Stimulated activated CD8-positive, alpha-beta memory T cell treated with anti-CD3 and anti-CD28 coated beads, Interleukin-4, amount 100 ng/mL, for 48 hours (primary cell): ENCODE data around the gene HRH3.
A peak's percentile ranks its signal among the peaks of the same experiment; 100 is the strongest.

ENCODE experiments used
- DNase-seq: peaks from one replicate; pipeline ENCODE4 v3.0.0-alpha.2; 2020

HRH3 gene

DNA sequence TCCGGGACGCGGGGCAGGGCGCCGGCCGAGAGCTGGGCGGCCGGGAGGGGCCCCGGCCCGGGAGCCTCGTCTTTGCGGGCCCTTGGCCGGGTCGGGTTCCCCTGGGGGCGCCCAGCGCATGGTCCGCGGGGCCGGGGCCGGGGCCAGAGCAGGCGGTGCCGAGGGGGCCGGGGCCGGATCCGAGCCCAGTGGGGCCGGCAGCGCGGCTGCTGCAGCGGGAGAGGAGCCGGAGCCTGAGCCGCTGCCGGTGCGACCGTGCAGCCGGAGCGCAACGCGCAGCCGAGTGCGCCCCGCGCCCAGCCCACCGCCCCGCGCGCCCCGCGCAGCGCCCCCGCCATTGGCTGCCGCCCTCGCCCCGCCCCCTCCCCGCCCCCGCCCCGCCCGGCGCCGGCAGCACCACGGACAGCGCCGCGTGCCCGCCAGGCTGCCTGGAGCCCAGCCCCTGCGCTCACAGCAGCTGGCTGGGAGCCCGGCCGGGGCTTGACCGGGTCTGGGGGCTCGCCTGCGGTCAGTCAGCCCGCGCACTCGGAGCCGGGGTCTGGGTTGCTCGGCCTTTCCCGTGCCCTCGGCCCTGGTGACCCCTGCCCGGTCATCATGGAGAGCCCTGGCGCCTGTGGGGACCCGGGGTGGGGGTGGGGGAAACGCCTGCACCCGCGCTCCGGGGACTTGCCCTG lies at the start of gene HRH3:
TSS of gene HRH3 (minus strand) at position 287 of the 674 bp plus-strand sequence. CDS start 308 bp downstream, outside the sequence.
- DNase-seq: peak; percentile 50

DNA sequence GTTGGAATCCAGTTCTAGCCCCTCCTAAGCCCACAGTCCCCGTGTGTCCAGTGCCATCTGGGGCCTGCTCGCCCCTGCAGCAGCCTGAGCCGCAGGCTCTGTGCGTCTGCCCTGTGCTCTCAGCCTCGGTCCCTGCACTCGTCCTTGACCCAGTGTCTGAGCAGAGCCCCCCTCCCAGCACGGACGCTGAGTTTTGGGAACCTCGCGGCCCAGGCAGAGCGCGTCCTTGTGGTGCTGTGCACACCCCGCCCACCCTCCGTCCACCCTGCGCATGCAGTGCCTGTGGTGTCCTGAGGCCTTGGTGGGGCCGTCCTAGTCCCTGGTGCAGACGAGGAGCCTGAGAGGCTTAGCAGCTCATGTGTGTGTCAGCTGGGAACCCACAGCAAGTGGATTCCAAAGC lies 49.8 kb upstream of the HRH3 start:
- DNase-seq: no peak

DNA sequence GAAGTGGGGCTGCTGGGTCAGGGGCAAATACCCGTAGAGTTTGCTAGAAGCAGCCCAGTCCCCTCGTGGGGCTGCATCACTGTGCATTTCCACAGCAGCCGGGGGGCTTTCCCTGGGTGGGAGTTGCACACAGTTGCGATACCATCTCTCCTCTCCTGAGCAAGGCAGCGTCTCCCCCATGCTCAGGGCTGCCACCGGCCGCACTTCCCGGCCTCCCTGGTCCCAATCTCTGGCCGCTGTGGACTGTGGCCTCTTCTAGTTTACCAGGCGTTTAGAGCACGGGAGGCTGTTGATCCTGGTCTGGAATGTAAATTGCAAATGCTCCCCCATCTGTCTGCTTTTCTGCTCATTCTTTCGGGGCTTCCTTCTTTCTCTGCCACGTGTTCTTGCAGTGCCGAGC lies 49.3 kb upstream of the HRH3 start:
- no peak for DNase-seq

DNA sequence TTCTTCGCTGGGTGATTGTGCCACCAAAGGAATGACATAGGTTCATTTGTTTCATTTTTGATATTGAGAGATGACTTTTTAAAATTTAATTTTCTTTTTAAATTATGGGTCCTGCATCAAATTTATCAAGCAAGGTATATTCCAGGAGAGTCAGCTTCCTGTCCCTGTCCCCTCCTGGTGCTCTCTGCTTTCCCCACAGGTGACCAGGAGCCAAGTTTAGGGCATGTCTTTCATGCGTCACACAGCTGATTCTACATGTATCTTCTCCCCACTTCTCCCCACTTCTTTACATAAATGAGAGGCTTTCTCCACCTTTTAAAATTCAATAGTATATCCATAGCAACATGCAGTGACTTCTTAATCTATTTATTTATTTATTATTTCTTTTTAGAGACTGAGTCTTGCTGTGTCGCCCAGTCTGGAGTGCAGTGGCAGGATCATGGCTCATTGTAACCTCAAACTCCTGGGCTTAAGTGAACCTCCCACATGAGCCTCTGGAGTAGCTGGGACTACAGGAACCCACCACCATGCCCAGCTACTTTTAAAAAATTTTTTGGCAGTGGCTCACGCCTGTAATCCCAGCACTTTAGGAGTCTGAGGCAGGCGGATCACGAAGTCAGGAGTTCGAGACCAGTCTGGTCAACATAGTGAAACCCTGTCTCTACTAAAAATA lies 48.3 kb upstream of the HRH3 start:
- no peak for DNase-seq

DNA sequence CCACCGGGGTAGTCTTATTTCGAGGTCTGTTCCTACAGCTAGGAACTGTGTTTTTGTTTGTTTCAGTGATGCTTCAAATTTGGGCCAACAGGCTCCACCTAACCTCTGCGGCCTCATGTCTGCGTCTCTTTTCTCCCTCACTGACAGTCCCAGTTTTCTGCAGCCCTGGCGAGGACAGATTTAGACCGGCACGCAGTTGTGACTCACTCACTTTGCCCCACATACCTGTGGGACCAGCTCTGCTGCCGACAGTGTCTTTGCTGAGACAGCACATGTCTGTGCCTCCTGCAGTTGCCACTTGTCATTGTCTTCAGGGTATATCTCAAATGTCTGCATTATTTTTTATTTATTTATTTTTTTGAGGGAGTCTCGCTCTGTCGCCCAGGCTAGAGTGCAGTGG lies 47.5 kb upstream of the HRH3 start:
- no peak for DNase-seq

DNA sequence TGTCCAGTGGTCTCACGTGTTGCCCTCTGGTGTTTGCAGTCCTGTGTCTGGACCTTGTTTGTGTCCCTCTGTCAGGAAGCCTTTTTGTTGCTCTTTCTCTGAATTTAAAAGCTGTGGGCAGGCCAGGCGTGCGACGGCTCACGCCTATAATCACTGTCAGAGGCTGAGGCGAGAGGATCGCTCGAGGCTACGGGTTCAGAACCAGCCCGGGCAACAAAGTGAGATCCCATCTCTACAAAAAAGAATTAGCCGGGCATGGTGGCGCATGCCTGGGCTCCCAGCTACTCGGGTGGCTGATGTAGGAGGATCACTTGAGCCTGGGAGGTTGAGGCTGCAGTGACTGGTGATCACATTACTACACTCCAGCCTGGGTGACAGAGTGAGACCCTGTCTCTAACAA lies 46.8 kb upstream of the HRH3 start:
- no peak for DNase-seq

DNA sequence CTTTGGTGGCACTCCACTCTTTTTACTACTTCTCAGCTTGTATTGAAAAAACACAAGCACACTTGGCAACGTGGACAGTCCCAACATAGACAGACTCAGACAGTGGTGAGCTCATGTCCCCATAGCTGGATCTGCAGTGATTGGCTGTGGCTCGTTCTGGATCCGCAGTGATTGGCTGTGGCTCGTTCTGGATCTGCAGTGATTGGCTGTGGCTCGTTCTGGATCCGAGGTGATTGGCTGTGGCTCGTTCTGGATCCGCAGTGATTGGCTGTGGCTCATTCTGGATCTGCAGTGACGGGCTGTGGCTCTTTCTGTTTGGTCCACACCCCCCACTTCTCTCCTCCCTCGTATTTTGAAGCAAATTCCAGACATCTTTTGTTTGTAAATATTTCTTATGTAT lies 46.3 kb upstream of the HRH3 start:
- no peak for DNase-seq

DNA sequence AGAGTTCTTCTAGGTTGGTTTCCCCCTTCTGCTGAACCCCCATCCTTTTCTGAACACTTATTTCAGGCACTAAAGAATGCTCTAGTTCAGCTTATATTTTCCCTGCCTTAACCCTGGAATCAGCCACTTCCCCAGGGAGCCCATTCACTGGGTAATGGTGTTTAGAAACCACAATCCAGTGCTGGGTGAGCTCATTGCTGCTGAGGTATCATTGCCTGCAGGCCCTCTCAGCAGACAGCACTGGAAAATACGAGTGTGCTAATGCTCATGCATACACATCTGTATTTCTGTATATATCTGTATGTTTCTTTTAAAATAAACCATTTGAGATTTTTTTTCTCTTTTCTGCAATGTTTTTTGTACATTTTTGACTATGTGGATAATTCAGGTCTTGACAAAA lies 45.3 kb upstream of the HRH3 start:
- DNase-seq: no peak

DNA sequence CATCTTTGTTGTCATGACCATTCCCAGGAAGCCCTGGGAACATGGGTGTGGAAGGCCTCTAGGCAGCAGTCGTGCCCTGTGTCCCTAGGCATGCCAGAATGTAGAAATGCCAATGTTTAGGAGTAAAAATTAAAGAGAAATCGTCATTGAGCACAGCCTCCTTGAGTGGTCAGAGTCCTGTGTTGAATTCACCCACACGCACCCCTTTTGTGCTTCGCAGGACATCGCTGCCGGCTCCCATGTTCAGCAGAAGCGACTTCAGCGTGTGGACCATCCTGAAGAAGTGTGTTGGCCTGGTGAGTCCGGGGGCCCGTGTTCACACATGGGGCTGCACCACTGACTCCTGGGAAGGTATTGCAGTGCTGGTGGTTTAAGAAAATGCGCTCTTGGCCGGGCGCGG lies 43.3 kb upstream of the HRH3 start:
- no peak for DNase-seq

DNA sequence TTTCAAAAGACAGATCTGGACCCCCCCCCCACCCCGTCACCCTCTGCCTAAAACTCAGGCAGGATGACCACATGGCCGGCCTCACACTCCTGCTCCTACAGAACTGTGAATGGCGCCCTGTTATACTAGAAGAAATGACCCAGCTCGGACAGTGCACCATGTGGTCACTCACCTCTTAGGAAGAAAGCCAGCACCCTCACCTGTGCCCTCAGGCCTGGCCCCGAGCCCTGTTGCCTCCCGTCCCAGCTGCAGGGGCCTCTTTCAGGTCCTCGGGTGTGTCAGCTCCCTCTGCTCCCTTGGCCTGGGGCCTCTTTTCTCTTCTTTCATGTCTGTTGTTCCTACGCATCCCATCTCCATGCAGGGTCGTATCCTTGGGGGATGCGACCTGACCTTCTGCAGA lies 42.0 kb upstream of the HRH3 start:
- no peak for DNase-seq

DNA sequence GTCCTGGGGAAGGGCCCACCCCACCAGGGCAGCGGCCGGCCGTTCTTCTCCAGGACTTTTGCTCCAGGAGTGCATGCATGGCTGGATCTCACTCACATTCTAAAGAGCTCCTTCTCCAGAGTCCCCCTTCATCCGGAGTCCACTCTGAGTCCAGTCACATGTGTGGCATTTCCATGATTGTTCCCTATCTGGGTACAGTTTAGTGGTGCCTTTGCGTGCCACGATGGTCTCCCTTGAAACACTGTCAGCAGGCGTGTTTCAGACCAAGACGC lies 39.2 kb upstream of the HRH3 start:
- DNase-seq: no peak

DNA sequence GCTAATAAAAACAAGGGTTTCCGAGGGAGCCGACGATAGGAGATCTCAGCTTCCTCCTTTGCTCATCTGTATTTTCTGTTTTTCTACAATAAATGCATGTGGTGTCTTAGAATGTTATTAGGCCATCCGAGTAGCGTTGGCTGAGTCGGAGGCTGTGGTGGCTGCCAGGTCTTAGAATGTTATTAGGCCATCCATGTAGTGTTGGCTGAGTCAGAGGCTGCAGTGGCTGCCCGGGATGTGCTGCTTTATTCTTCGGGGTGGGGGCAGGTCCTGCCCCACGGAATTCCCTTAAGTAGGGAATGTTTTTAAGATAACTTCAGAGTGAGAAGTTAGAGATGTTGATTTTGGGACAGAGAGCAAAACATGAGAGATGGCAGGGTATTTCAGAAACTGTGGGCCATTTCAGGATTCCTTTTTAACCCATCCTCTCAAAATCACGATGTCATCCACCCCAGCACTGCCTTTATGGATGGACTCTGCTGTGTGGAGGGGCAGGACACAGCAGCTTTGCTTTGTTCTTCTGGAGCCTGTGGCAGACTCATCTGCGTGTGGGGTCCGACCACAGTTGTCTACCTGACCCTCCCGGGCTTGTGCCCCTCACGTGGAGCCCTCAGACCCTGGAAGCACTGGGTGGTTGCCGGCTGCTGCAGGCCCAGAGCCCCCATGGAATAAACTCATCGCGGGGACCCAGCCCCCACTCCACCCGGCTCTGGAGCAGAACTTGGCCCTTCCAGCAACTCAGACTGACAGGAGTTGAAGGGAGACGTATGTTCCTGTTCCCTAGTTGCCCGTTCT lies 38.6 kb upstream of the HRH3 start:
- DNase-seq: no peak

DNA sequence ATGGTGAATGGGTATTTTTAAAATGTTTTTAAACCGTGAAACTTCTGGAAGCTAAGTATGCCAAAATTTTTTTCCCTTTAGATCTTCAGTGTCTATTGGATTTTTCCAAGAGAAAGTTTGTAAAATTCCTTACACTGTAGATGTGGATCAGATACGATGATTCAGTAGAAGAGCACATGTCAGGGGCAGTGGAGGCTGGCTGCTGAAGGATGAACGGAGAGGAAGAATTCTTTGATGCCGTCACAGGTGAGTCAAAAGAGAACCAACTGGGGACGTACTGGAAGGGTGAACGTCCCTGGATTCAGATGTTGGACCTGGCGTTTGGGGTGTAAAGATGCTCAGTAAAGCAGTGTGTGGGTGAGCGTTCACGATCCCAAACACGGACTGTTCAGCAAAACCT lies 35.9 kb upstream of the HRH3 start:
- no peak for DNase-seq

DNA sequence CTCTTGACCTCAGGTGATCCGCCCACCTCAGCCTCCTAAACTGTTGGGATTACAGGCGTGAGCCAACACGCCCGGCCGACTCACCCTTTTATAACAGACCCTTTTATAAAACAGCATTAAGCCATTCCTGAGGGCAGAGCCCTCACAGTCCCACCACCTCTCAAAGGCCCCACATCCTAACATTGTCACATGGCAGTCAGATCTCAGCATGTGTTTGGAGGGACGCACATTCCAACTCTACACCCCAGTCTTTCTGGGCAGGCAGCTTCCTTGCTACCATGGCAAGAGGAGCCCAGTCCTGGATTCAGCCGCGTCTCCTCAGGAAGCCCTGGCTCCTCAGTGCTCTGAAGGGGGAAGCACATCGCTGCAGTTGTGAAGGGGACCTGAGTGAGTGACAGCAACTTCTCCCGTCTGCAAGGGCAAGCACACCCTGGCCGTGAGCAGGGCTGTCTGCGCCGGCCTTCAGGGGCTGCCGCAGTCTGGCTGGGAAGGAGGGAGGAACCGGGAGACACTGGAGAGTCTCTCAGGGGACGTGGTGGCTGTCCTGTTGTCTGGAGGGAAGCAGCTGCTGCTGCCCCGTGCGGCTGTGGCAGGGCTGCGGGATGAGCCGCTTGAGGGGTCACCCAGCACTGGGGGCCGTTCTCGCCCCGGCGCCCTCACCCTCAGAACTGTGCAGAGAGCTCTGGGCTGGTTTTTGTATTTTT lies 34.1 kb upstream of the HRH3 start:
- no peak for DNase-seq

DNA sequence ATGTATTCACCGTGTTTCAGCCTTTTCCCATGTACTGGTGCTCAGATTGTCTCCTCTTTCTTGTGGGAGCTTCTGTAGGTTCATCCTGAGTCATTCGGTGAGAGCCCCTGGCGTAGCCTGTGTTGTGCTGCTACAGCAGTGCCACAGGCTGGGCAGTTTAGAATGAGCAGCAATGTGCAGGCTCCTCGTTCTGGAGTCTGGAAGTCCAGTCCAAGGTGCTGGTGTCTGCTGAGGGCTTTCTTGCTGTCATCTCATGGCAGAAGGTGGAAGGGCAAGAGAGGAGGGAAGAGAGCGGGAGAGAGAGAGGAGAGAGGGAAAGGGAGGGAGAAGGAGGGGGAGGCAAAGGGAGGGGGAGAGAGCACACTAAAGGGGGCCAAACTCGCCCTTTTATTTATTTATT lies 33.3 kb upstream of the HRH3 start:
- no peak for DNase-seq

DNA sequence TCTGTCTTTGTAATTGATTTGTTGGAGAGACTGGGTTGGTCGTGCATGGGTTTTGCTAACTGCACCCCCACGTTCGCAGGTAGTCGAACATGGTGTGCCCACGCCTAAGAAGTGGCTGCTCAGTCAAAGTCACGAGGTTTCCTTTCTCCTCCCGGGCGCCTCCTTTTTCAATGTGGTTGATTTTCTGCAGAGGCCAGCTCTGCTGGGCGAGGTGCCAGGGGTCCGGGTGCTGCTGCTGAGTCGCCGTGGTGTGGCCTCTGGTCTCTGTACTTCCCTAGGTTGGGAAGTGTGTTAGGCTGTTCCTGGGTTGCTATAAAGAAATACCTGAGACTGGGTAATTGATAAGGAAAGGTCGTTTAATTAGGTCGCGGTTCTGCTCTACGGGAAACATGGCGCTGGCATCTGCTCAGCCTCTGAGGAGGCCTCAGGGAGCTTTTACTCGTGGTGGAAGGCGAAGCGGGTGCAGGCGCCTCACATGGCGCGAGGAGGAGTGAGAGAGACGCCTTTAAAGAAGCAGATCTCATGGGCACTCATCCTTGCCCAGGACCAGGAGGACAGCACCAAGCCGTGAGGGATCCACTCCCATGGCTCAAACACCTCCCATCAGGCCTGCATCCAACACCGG lies 32.4 kb upstream of the HRH3 start:
- no peak for DNase-seq

DNA sequence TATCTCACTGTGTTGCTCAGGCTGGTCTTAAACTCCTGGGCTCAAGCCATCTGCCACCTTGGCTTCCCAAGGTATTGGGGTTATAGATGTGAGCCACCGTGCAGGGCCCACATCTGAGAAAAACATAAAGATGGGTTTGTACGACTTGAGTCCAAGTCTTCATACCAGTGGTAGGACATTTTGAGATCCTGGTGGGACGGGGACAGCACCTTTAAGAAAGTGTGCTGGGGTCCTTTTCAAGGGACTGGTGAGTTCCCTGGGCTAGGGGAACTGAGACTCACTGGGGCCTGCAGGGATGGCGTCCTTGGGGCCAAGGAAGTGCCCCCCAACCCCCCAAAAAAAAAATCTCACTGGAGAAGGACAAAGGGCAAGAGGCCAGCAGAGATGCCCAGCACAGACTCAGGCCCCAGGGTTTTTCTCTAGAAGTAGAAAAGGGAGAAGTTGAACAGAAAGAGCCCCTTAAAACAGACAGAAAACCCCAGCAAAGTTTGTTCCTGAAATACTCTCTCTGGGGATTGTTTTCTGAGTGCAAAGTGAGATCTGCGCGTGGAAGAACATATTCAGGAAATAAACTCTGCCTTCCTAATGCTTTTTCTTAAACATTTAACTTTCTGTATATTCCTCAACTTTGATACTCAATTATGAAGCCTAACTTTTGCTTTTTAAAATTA lies 28.9 kb upstream of the HRH3 start:
- DNase-seq: no peak

DNA sequence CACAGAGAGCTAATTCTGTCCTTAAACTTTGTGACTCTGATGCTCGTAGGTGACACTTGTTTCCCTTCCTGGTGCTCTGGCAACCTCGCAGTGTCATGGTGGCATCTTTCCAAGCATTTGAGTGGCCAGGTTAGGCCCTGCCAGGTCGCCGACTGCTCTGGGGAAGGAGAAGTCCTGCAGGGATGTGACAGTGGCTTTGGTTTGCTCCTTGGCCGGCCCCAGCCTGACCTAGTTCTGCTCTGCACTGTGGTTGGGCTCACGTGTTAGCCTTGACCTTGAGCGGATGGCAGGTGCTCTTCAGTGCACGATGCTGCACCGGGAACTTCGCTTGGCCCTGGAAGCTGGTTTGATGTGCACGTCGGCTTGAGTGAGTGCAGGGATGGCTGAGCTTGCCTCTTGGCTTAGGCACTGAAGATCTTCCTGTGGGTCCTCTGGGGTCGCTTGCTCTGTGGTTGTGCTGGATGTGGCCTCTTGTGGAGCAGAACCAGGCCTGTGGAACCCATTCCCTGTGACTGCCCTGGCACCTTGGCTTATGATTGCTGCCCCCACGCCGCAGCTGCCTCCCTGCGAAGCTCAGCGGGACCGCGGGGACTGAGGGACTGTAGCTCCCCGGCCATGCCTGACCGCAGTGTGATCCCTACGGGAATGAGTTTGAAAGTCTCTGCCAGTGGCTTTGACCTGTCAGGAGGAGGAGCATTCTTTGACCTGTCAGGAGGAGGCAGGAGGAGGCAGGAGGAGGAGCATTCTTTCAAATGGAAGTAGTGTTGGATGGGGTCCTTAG lies 27.0 kb upstream of the HRH3 start:
- DNase-seq: no peak

DNA sequence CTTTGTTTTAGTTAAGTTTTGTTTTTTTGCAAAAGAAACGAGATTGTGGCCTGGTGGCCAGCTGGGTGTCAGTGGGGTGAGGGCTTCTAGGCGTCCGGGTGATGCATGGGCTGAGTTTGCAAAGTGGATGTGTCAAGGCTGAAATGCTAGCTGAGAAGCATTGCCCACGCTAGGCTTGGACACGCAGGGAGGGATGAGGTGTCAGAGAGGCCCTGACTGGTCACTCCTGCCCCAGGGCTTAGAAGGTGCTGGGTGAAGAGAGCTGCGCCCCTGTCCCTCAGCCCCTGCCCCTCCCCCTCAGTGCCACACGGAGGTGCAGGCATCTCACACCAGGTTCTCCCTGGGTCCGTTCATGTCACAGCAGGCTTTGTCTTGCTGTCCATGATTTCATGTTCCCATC lies 26.4 kb upstream of the HRH3 start:
- DNase-seq: no peak

DNA sequence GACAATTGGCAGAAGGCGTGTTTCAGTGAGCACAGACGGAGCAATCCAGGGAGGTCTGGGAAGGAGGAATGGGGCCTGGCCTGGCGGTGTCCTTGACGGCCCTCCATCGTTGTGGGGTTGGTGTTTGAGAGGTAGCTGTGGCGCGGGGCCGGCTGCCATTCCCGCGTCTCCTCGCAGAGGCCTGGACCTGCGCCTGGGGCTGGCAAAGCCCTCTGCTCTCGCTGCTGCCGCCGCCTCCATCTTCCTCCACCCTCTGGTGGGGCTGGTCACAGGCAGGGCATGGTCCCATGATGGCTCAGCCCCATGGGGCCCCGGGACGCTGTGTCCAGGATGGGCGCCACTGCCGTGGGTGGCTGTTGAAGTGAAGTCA lies 25.8 kb upstream of the HRH3 start:
- DNase-seq: no peak

DNA sequence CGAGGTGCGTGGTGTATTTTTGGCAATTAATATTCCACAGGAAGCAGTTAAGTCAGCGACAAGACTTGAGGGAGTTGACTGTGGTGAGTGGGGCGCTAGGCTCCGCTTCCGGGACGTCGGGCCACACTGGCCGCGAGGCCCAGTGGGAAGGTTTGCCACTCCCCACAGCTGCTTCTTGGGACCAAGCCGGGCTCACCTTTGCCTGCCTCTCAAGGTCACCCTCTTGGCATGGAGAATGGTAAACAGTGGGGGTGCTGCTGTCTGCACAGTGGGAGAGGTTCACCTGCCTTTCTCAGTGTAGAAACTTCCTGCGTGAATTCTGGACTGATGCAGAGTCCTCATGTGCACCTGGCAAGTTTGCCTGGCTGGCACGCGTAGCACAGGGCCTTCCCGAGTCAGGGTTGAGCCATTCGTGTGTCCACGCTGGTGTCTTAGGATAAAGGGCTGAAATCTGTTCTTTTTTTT lies 24.6 kb upstream of the HRH3 start:
- DNase-seq: no peak
